GM12891 (cell line): ENCODE data around the gene CEP72.

ENCODE experiments used
- DNase-seq: peaks from one replicate; pipeline ENCODE4 v3.0.0; 2011; ENCODE audit warnings: low spot score; ENCODE audit not compliant: insufficient read length
- FAIRE-seq: peaks from 2 replicates; lab custom pipeline; 2011; peaks lifted over from hg19 to GRCh38; lab: Jason Lieb, UNC
- PAX5 ChIP-seq: IDR thresholded peaks from 2 replicates; pipeline ENCODE4 v1.6.1; 2011; ENCODE audit warnings: low read length, moderate library complexity, mild to moderate bottlenecking; ENCODE audit not compliant: insufficient read depth, severe bottlenecking
- POLR2A ChIP-seq: IDR thresholded peaks from 2 replicates; pipeline ENCODE4 v1.6.1; 2011; ENCODE audit warnings: low read depth, low read length, control low read depth
- POLR2AphosphoS5 ChIP-seq: IDR thresholded peaks from 2 replicates; pipeline ENCODE4 v1.6.1; 2011; ENCODE audit warnings: low read depth, low read length, control low read depth
- POU2F2 ChIP-seq: IDR thresholded peaks from 2 replicates; pipeline ENCODE4 v1.6.1; 2011; ENCODE audit warnings: low read depth, mild to moderate bottlenecking, control low read depth, low read length, moderate library complexity
- SPI1 ChIP-seq: IDR thresholded peaks from 2 replicates; pipeline ENCODE4 v1.6.1; 2011; ENCODE audit warnings: low read depth, low read length, control low read depth
- TAF1 ChIP-seq: IDR thresholded peaks from 2 replicates; pipeline ENCODE4 v1.6.1; 2011; ENCODE audit warnings: low read depth, low read length, control low read depth

The CEP72 gene

GRCh38 chr5:606061-606460 lies 6.1 kb upstream of the CEP72 start:
- no peak for FAIRE-seq

DNA sequence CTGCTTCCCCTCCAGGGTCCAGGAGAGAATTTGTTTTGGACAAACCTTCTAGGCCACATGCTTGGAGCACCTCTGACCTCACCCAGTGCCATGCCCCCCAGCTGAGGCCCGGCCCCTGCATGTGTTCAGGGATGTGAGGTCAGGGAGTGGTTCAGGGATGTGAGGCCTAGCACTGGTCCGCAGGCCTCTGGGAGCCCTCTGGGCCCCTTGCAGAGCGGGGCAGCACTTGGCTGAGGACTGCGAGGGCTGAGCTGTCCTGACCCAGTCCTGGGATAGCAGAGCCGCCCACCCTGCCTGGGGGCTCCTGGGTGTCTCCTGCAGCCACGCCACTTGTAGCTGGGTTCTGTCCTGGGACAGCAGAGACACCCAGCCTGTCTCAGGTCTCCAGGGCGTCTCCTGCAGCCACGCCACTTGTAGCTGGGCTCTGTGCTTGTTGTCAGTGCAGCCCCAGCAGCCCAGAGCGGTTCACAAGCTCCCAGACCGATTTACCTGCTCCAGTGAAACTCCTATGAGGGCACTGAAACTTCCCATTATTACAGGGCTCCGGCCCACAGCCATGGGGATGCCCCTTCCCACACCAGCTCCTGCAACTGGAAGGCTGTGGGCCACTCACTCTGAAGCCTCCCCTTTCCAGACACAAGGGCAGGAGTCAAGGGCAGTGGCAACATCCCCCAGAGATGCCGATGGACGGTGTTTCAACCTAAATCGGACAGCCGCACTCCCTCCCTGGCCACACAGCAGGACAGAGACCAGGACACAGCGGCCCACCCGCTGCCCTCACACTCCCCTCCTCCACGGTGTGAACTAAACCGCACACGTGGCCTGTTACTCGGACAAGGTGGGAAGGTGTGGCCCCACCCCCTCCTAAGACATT lies 5.4 kb upstream of the CEP72 start:
- FAIRE-seq (no peak), DNase-seq (no peak)
- TF ChIP-seq SPI1: no peak
- TF ChIP-seq POLR2A: no peak
- no peak for TF ChIP-seq TAF1
- no peak for TF ChIP-seq POU2F2
- TF ChIP-seq PAX5: no peak
- no peak for TF ChIP-seq POLR2AphosphoS5

More at GRCh38 chr5:606061-606460, 6.1 kb upstream of the CEP72 start:
- DNase-seq: no peak
- TF ChIP-seq PAX5 (no peak), TAF1 (no peak), SPI1 (no peak), POLR2AphosphoS5 (no peak), POU2F2 (no peak), POLR2A (no peak)

GRCh38 chr5:607541-608428 lies 4.4 kb upstream of the CEP72 start:
- no peak for TF ChIP-seq TAF1
- TF ChIP-seq POLR2A: no peak
- no peak for TF ChIP-seq POU2F2
- no peak for TF ChIP-seq POLR2AphosphoS5
- peak; percentile 99 for TF ChIP-seq SPI1
- FAIRE-seq (peak; percentile 94), DNase-seq (peak; percentile 54)

DNA sequence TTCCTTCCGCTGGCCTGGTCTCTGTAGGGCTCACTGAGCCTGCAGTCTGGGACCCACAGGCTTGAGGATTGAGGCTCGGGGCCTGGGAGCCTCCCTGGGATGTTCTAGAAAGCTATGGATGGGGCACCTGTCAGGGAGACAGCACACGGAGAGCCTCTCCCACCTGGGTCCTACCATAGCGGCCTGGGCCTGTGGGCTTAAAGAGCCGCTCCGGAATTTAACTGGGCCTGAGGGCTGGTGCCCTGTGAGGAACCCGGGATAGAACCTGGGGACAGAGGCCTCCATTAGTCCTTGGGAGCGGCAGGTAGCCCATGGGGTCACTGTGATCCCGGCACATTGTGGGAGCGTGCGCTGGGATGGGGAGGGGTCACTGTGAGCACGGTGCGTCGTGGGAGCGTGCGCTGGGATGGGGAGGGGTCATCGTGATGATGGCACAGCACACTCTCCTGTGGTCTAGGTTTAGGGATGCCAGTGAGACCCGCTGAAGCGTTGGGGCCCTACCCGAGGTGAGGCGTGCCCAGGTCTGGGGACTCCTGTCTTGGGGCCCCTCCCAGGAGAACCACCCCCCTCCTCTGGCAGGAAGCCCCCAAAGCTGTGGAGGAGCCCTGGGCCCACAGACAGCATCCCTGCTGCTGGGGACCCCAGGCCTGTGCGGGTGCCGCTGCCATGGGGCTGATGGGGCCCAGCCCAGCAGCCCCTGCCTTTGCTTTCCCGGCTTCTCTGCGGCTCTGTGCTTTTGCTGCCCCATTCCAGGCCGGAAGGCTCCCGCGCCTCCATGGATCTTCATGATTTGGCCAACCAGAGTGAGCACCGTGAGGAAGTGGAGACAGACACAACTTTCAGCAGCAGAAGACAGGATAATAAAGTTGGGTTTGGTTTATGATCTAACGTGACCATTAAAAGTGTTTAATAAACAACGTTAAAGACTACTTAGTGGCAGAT lies 3.4 kb upstream of the CEP72 start:
- FAIRE-seq (no peak), DNase-seq (no peak)
- TF ChIP-seq POLR2AphosphoS5: no peak
- no peak for TF ChIP-seq SPI1
- no peak for TF ChIP-seq POU2F2
- TF ChIP-seq TAF1: no peak

GRCh38 chr5:609506-609905 lies 2.6 kb upstream of the CEP72 start:
- TF ChIP-seq SPI1 (no peak), POU2F2 (no peak), TAF1 (no peak), POLR2A (no peak), PAX5 (no peak), POLR2AphosphoS5 (no peak)
- FAIRE-seq (no peak), DNase-seq (no peak)

- FAIRE-seq: no peak
- TF ChIP-seq POU2F2: no peak
- TF ChIP-seq SPI1: no peak
- no peak for TF ChIP-seq POLR2AphosphoS5
- TF ChIP-seq PAX5: no peak
- TF ChIP-seq TAF1: no peak
- TF ChIP-seq POLR2A: no peak
- DNase-seq: no peak
These were observed 2.0 kb upstream of the CEP72 start for GRCh38 chr5:610011-610743.

- no peak for TF ChIP-seq PAX5
- no peak for TF ChIP-seq POLR2A
- TF ChIP-seq TAF1: no peak
- no peak for TF ChIP-seq POLR2AphosphoS5
- TF ChIP-seq SPI1: no peak
- TF ChIP-seq POU2F2: no peak
- no peak for DNase-seq
- FAIRE-seq: peak; percentile 67
These were observed 1.1 kb upstream of the CEP72 start for GRCh38 chr5:610744-611730.
